Ovary (tissue), 3 donors: ENCODE results near the gene UGT1A1.

Experiments used
- CTCF ChIP-seq, 3 donors: fragments of 450-650 bp in 2 of 3; fragments of 200-600 bp in 1 of 3; IDR thresholded peaks; one replicate each; pipeline versions ENCODE4 v1.5.1 to v1.8.0; 2016 to 2022; ENCODE audit warnings: antibody characterized with exemption in 3 of 3, mild to moderate bottlenecking in 1 of 3
- EP300 ChIP-seq: sonication (generic); formaldehyde crosslinking; IDR thresholded peaks from one replicate; pipeline ENCODE4 v1.6.1; 2017; ENCODE audit warnings: antibody characterized with exemption
- POLR2A ChIP-seq: fragments of 450-650 bp; IDR thresholded peaks from one replicate; pipeline ENCODE4 v1.6.1; 2017; ENCODE audit warnings: antibody characterized with exemption, mild to moderate bottlenecking, moderate library complexity
- donor health status: DM: no; HTN: no; CAD: no.

GRCh38 chr2:233761040-233761769 is 1.1 kb downstream of the UGT1A1 start:
- TF ChIP-seq CTCF (IDR thresholded peaks at IDR 0.05) (no peak), EP300 (no peak), POLR2A (no peak)
